Activated CD4-positive, alpha-beta T cell treated with anti-CD3 and anti-CD28 coated beads, Interleukin-2, amount 10 ng/mL, durations not matched to agents 7 days and 5 days (primary cell): ENCODE data around the gene ARPIN. TPM values are rescaled to one million over a fixed set of nuclear protein-coding genes. Genes with fewer than 3 reads are reported as not detected.

Source experiments
- CTCF ChIA-PET: fragments of 350-600 bp; sonication (Branson Sonifier 250); formaldehyde crosslinking; loops from one replicate; lab custom pipeline; 2021; ENCODE audit warnings: antibody characterized with exemption; lab: Charles Lee
- POLR2A ChIA-PET: fragments of 350-600 bp; sonication (Branson Sonifier 250); formaldehyde crosslinking; loops from one replicate; lab custom pipeline; 2021; ENCODE audit warnings: antibody characterized with exemption; lab: Charles Lee
- DNase-seq: peaks from one replicate; pipeline ENCODE4 v3.0.0-alpha.2; 2020
- H3K27ac Mint-ChIP-seq: one replicate; pipeline ENCODE4 v1.8.0; 2021; ENCODE audit warnings: mild to moderate bottlenecking, moderate library complexity, mixed read lengths
- H3K27me3 Mint-ChIP-seq: one replicate; pipeline ENCODE4 v1.8.0; 2021; ENCODE audit warnings: mixed read lengths
- H3K36me3 Mint-ChIP-seq: one replicate; pipeline ENCODE4 v1.8.0; 2021; ENCODE audit warnings: low read depth, mixed read lengths
- H3K4me1 Mint-ChIP-seq: one replicate; pipeline ENCODE4 v1.8.0; 2021; ENCODE audit warnings: mixed read lengths
- H3K4me3 Mint-ChIP-seq: one replicate; pipeline ENCODE4 v1.8.0; 2021; ENCODE audit warnings: mild to moderate bottlenecking, moderate library complexity, mixed read lengths
- H3K9me3 Mint-ChIP-seq: one replicate; pipeline ENCODE4 v1.8.0; 2021; ENCODE audit warnings: mixed read lengths
- microRNA-seq: library from miRNA; unstranded; fragments of <30 nt; microRNA quantifications from one replicate; pipeline ENCODE4 v1.2.0, GENCODE V29; 2021; ENCODE audit warnings: borderline microRNAs expressed, borderline replicate concordance
- total RNA-seq, 2 experiments: library from RNA; stranded (reverse); gene quantifications; one replicate each; pipeline ENCODE4 v1.2.3, GENCODE V29; 2021

ARPIN gene
- total RNA-seq, 2 experiments from 2014 or later: not detected

DNA sequence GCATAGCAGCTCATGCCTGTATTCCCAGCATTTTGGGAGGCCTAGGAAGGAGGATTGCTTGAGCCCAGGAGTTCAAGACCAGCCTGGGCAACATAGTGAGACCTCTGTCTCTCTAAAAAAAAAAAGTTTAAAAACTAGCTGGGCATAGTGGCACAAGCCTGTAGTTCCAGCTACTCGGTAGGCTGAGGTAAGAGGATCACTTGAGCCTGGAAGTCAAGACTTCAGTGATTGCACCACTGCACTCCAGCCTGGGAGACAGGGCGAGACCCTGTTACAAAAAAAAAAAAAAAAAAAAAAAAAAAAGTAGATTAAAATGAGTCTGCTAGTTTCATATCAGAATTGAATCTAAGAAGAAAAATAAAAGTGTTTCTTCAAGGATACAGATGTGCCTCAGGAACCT, 65.7 kb downstream of the ARPIN start:
- CTCF ChIA-PET: interaction anchor here (0.7 to 1.5 kb wide), 2 partner anchors 19 to 23 kb away, joined by 4 to 6 read pairs; no protein-coding TSS in a partner anchor
- Mint-ChIP-seq H3K9me3 (no peaks in the 10 kb centered on the region), H3K27me3 (no peaks in the 10 kb centered on the region), H3K4me3 (no peak overlapping the region), H3K27ac (no peak overlapping the region), H3K36me3 (peaks cover 16% of the 10 kb centered on the region), H3K4me1 (peaks cover 14% of the 10 kb centered on the region)
- DNase-seq: no peak
- POLR2A ChIA-PET: no interaction called here

GRCh38 chr15:89845305-89845893, 67.4 kb downstream of the ARPIN start:
- ChIA-PET CTCF (interaction anchor here (1.7 kb wide), 1 partner anchor 9 kb away, joined by 4 read pairs; no protein-coding TSS in a partner anchor), POLR2A (no interaction called here)
- no peak for DNase-seq
- Mint-ChIP-seq H3K4me1 (peaks cover 11% of the 10 kb centered on the region), H3K4me3 (no peak overlapping the region), H3K27me3 (no peaks in the 10 kb centered on the region), H3K9me3 (no peaks in the 10 kb centered on the region), H3K36me3 (peaks cover 6% of the 10 kb centered on the region), H3K27ac (no peak overlapping the region)

Small RNA genes lying within 50 kb of the gene (microRNA-seq; reads per million reads assigned to microRNA genes)
- gene MIR5009: not detected
- 0.84 reads per million for gene MIR5094

Other genes starting within 250 kb of the ARPIN start
- gene PLIN1, start 233.6 kb downstream of the ARPIN start, total RNA-seq: under 1 TPM in 1 of 2 experiments, not detected in 1; 0.07 TPM
- gene PEX11A, start 222.2 kb downstream of the ARPIN start, total RNA-seq: 1 to 10 TPM; 1.7 to 2.8 TPM
- not detected for gene WDR93, start 222.1 kb downstream of the ARPIN start, total RNA-seq
- 1 to 10 TPM; 1.1 to 1.6 TPM for gene MESP1, start 161.7 kb downstream of the ARPIN start, total RNA-seq
- not detected for gene MESP2, start 136.6 kb downstream of the ARPIN start, total RNA-seq
- 1 to 10 TPM; 1.4 to 2.0 TPM for gene ANPEP, start 98.1 kb downstream of the ARPIN start, total RNA-seq
- gene AP3S2, start 19.0 kb downstream of the ARPIN start, total RNA-seq: 10 to 100 TPM; 25.3 to 28.1 TPM
- 10 to 100 TPM; 24.4 to 26.6 TPM for gene ZNF710, start 88.4 kb upstream of the ARPIN start, total RNA-seq
- gene IDH2, start 189.5 kb upstream of the ARPIN start, total RNA-seq: 100 to 1,000 TPM; 332 to 349 TPM